ENCODE data around the gene KCNK4. TPM values are rescaled to one million over a fixed set of nuclear protein-coding genes. Genes with fewer than 3 reads are reported as not detected.

The KCNK4 gene
- total RNA-seq, 2 donors from 2014 or later = not detected

- Histone ChIP-seq H3K9me3 (no peaks in the 10 kb centered on the region), H3K27me3 (no peaks in the 10 kb centered on the region), H3K4me3 (peak within 1 kb of the TSS; percentile 86 to 94), H3K27ac (peak within 1 kb of the TSS; percentile 96 to 99), H3K36me3 (peaks cover 35% of the 10 kb centered on the region), H3K4me1 (peaks cover 0 to 37% of the 10 kb centered on the region in 2 donors)
- DNase-seq (ENCODE audit: low spot score) = peak; percentile 98
- TF ChIP-seq CTCF (IDR thresholded peaks at IDR 0.05) = peak; percentile 11 to 74
These were observed 27.1 kb downstream of the KCNK4 start, which contains the start of gene PRDX5 for GRCh38 chr11:64317961-64318765. PRDX5 (plus strand) TSS chr11:64318121; CDS start chr11:64318216, 95 bp downstream.

- peak overlapping the region; percentile 86 to 94 for H3K4me3 ChIP-seq
- H3K4me1 ChIP-seq = peaks cover 0 to 28% of the 10 kb centered on the region in 2 donors
- TF ChIP-seq CTCF (IDR thresholded peaks at IDR 0.05) = no peak
- no peak for DNase-seq (ENCODE audit: low spot score)
- H3K27ac ChIP-seq = peak overlapping the region; percentile 96 to 99
- peaks cover 35% of the 10 kb centered on the region for H3K36me3 ChIP-seq
- no peaks in the 10 kb centered on the region for H3K27me3 ChIP-seq
- H3K9me3 ChIP-seq = no peaks in the 10 kb centered on the region
These were observed 28.0 kb downstream of the KCNK4 start for GRCh38 chr11:64318766-64319761.

- Histone ChIP-seq H3K36me3 (peaks cover 22% of the 10 kb centered on the region), H3K9me3 (no peaks in the 10 kb centered on the region), H3K27ac (no peak overlapping the region), H3K27me3 (no peaks in the 10 kb centered on the region), H3K4me1 (peaks cover 0 to 22% of the 10 kb centered on the region in 2 donors), H3K4me3 (no peak overlapping the region)
- no peak for TF ChIP-seq CTCF (IDR thresholded peaks at IDR 0.05)
- no peak for DNase-seq (ENCODE audit: low spot score)
These were observed 29.5 kb downstream of the KCNK4 start for GRCh38 chr11:64320556-64320955.

GRCh38 chr11:64321026-64321425, 29.9 kb downstream of the KCNK4 start:
- peaks cover 0 to 22% of the 10 kb centered on the region in 2 donors for H3K4me1 ChIP-seq
- no peak overlapping the region for H3K27ac ChIP-seq
- H3K9me3 ChIP-seq = no peaks in the 10 kb centered on the region
- H3K27me3 ChIP-seq = no peaks in the 10 kb centered on the region
- H3K36me3 ChIP-seq = peaks cover 17% of the 10 kb centered on the region
- no peak overlapping the region for H3K4me3 ChIP-seq
- TF ChIP-seq CTCF (IDR thresholded peaks at IDR 0.05) = no peak
- no peak for DNase-seq (ENCODE audit: low spot score)

- H3K27ac ChIP-seq = no peak overlapping the region
- no peak overlapping the region for H3K4me3 ChIP-seq
- H3K9me3 ChIP-seq = no peaks in the 10 kb centered on the region
- DNase-seq (ENCODE audit: low spot score) = no peak
- TF ChIP-seq CTCF (IDR thresholded peaks at IDR 0.05) = no peak
- peaks cover 0 to 19% of the 10 kb centered on the region in 2 donors for H3K4me1 ChIP-seq
- peaks cover 12% of the 10 kb centered on the region for H3K36me3 ChIP-seq
- no peaks in the 10 kb centered on the region for H3K27me3 ChIP-seq
These were observed 30.4 kb downstream of the KCNK4 start for GRCh38 chr11:64321533-64321932.
